HepG2 (cell line): ENCODE measurements around the gene FANCG. TPM values are rescaled to one million over a fixed set of nuclear protein-coding genes. Genes with fewer than 3 reads are reported as not detected.

Source experiments
- CENPX ChIP-seq: sonication (generic); formaldehyde crosslinking; IDR thresholded peaks from 2 replicates; pipeline ENCODE4 v1.9.0; 2021; ENCODE audit warnings: mild to moderate bottlenecking, missing genetic modification reagents, moderate library complexity
- CHD4 ChIP-seq: fragments of 200-600 bp; sonication (generic); IDR thresholded peaks from 2 replicates; pipeline ENCODE4 v1.7.0; 2017; ENCODE audit warnings: mild to moderate bottlenecking, low read length, borderline replicate concordance
- GABPA ChIP-seq, 2 experiments: IDR thresholded peaks; 2 replicates each; pipeline ENCODE4 v1.6.1; 2011 to 2016; ENCODE audit warnings: low read depth in 2 of 2, low read length in 1 of 2, missing biosample characterization in 1 of 2, missing genetic modification characterization in 1 of 2
- HDAC1 ChIP-seq: sonication (generic); formaldehyde crosslinking; IDR thresholded peaks from 2 replicates; pipeline ENCODE4 v1.5.1; 2020; ENCODE audit warnings: mild to moderate bottlenecking, missing genetic modification reagents
- IKZF5 ChIP-seq: IDR thresholded peaks from 2 replicates; pipeline ENCODE4 v1.6.1; 2018; ENCODE audit warnings: missing genetic modification reagents, mild to moderate bottlenecking, missing compliant biosample characterization
- MXD1 ChIP-seq: sonication (generic); formaldehyde crosslinking; IDR thresholded peaks from 2 replicates; pipeline ENCODE4 v1.4.0; 2020; ENCODE audit warnings: mild to moderate bottlenecking, missing genetic modification reagents
- NBN ChIP-seq: fragments of 450-650 bp; conservative IDR thresholded peaks from 2 replicates; pipeline ENCODE4 v1.6.1; 2017
- NFYB ChIP-seq: sonication (generic); formaldehyde crosslinking; IDR thresholded peaks from 2 replicates; pipeline ENCODE4 v1.4.0; 2020; ENCODE audit warnings: missing genetic modification reagents
- NONO ChIP-seq, 2 experiments: fragments of 450-650 bp in 1 of 2; sonication (generic) in 1 of 2; formaldehyde crosslinking in 1 of 2; IDR thresholded peaks in 1 of 2; conservative IDR thresholded peaks in 1 of 2; 2 replicates each; pipeline versions ENCODE4 v1.6.1 to v1.8.0; 2017 to 2022; ENCODE audit warnings: mild to moderate bottlenecking in 1 of 2, missing genetic modification reagents in 1 of 2, moderate library complexity in 1 of 2
- NR1H2 ChIP-seq: sonication (generic); formaldehyde crosslinking; IDR thresholded peaks from 2 replicates; pipeline ENCODE4 v1.8.1; 2022; ENCODE audit warnings: low read depth, missing genetic modification reagents, borderline replicate concordance
- PCBP2 ChIP-seq: fragments of 200-400 bp; formaldehyde crosslinking; optimal IDR thresholded peaks from 2 replicates; pipeline ENCODE3; 2018; ENCODE audit warnings: low read length, low read depth; ENCODE audit not compliant: poor library complexity, severe bottlenecking
- PHF21A ChIP-seq: sonication (generic); formaldehyde crosslinking; IDR thresholded peaks from 2 replicates; pipeline ENCODE4 v1.5.0; 2020; ENCODE audit warnings: mild to moderate bottlenecking, missing genetic modification reagents
- PREB ChIP-seq: sonication (generic); formaldehyde crosslinking; IDR thresholded peaks from 2 replicates; pipeline ENCODE4 v1.4.0; 2020; ENCODE audit warnings: missing genetic modification reagents
- RBM39 ChIP-seq: fragments of 200-400 bp; formaldehyde crosslinking; IDR thresholded peaks from one replicate; pipeline ENCODE4 v1.6.1; 2018; ENCODE audit warnings: antibody characterized with exemption, mild to moderate bottlenecking, low read depth, low read length; ENCODE audit not compliant: poor library complexity, severe bottlenecking
- RORA ChIP-seq: sonication (generic); formaldehyde crosslinking; IDR thresholded peaks from 2 replicates; pipeline ENCODE4 v1.5.0; 2020; ENCODE audit warnings: mild to moderate bottlenecking, missing genetic modification reagents, moderate library complexity
- SP5 ChIP-seq: IDR thresholded peaks from 2 replicates; pipeline ENCODE4 v1.6.1; 2016; ENCODE audit warnings: low read depth, borderline replicate concordance
- SRF ChIP-seq: IDR thresholded peaks from 2 replicates; pipeline ENCODE4 v1.6.1; 2011; ENCODE audit warnings: mild to moderate bottlenecking, low read depth, low read length, moderate library complexity
- SRSF4 ChIP-seq: fragments of 200-400 bp; formaldehyde crosslinking; IDR thresholded peaks from one replicate; pipeline ENCODE4 v1.6.1; 2018; ENCODE audit warnings: mild to moderate bottlenecking, low read depth, low read length, moderate library complexity; ENCODE audit not compliant: poor library complexity, severe bottlenecking
- TGIF2 ChIP-seq: IDR thresholded peaks from 2 replicates; pipeline ENCODE4 v1.6.1; 2016; ENCODE audit warnings: control low read depth, missing compliant biosample characterization
- TMF1 ChIP-seq: sonication (generic); formaldehyde crosslinking; IDR thresholded peaks from 2 replicates; pipeline ENCODE4 v1.8.1; 2022; ENCODE audit warnings: low read depth, missing genetic modification reagents
- XBP1 ChIP-seq: sonication (generic); formaldehyde crosslinking; IDR thresholded peaks from 2 replicates; pipeline ENCODE4 v1.5.0; 2020; ENCODE audit warnings: missing genetic modification reagents
- ZBTB20 ChIP-seq: sonication (generic); formaldehyde crosslinking; IDR thresholded peaks from 2 replicates; pipeline ENCODE4 v1.8.1; 2023; ENCODE audit warnings: missing genetic modification reagents, low read depth, mild to moderate bottlenecking, borderline replicate concordance
- ZNF17 ChIP-seq: sonication (generic); formaldehyde crosslinking; IDR thresholded peaks from 2 replicates; pipeline ENCODE4 v1.5.0; 2020; ENCODE audit warnings: mild to moderate bottlenecking, missing genetic modification reagents
- ZNF34 ChIP-seq: sonication (generic); formaldehyde crosslinking; IDR thresholded peaks from 2 replicates; pipeline ENCODE4 v1.4.0; 2020; ENCODE audit warnings: mild to moderate bottlenecking, missing genetic modification reagents, borderline replicate concordance
- ZNF350 ChIP-seq: sonication (generic); formaldehyde crosslinking; IDR thresholded peaks from 2 replicates; pipeline ENCODE4 v1.4.0; 2020; ENCODE audit warnings: mild to moderate bottlenecking, low read depth, missing genetic modification reagents, borderline replicate concordance
- ZNF552 ChIP-seq: sonication (generic); formaldehyde crosslinking; IDR thresholded peaks from 2 replicates; pipeline ENCODE4 v1.9.0; 2022; ENCODE audit warnings: missing genetic modification reagents, mild to moderate bottlenecking, borderline replicate concordance
- ZNF652 ChIP-seq: IDR thresholded peaks from 2 replicates; pipeline ENCODE4 v1.6.1; 2016; ENCODE audit warnings: low read depth, borderline replicate concordance
- ZNF737 ChIP-seq: sonication (generic); formaldehyde crosslinking; IDR thresholded peaks from 2 replicates; pipeline ENCODE4 v1.5.0; 2020; ENCODE audit warnings: missing genetic modification reagents, mild to moderate bottlenecking, borderline replicate concordance
- polyA plus RNA-seq, 8 experiments: library from polyadenylated mRNA; depleted of rRNA in 3 of 8; stranded (reverse) in 7 of 8; unstranded in 1 of 8; fragments of >200 nt; fragmentation: Illumina TruSeq in 4 of 8; extraction: Trizol in 4 of 8; gene quantifications; 2 replicates each; pipeline versions ENCODE4 v1.2.1 to v1.2.3, GENCODE V29; 2011 to 2016; ENCODE audit warnings: low read depth in 4 of 8, missing spikeins in 1 of 8, mixed read lengths in 1 of 8; ENCODE audit not compliant: insufficient read depth in 1 of 8
- total RNA-seq, 5 experiments: library from RNA; depleted of rRNA; stranded (reverse); fragments of >200 nt; fragmentation: Illumina TruSeq; extraction: Trizol; gene quantifications; 2 replicates each; pipeline ENCODE4 v1.2.3, GENCODE V29; 2016; ENCODE audit warnings: low read depth in 1 of 5

Gene FANCG
- total and polyA plus RNA-seq, 2 of the 13 experiments (the other 11 are each of a cell fraction or from before 2014, with no cell fraction given) = 14.4 to 45.1 TPM

GRCh38 chr9:35115680-35116538, 36.2 kb upstream of the FANCG start, which contains the start of gene ATOSB (continued):
- TF ChIP-seq ZNF552 = no peak
- TF ChIP-seq NBN = no peak
- no peak for TF ChIP-seq NR1H2 (CRISPR knock-in tag)
- peak; percentile 70; the same call in 1 of the 2 replicates for TF ChIP-seq MXD1 (CRISPR knock-in tag)
- no peak for TF ChIP-seq SRSF4
- no peak for TF ChIP-seq ZNF737
- no peak for TF ChIP-seq PREB
- TF ChIP-seq CENPX (CRISPR knock-in tag) = no peak
- no peak; the same call in 1 of the 2 replicates for TF ChIP-seq CHD4
- TF ChIP-seq TMF1 = no peak
- TF ChIP-seq RORA (CRISPR knock-in tag) = no peak
- TF ChIP-seq ZNF652 (CRISPR knock-in tag) = no peak
- no peak for TF ChIP-seq IKZF5 (CRISPR knock-in tag)
- no peak for TF ChIP-seq ZNF34 (CRISPR knock-in tag)
- TF ChIP-seq RBM39 = peak; percentile 72
- peak; percentile 79 for TF ChIP-seq SP5 (CRISPR knock-in tag)
- TF ChIP-seq NFYB = peak; percentile 69
- TF ChIP-seq ZNF350 = peak; percentile 47; the same call in 1 of the 2 replicates
- TF ChIP-seq PHF21A = no peak
- TF ChIP-seq ZBTB20 (CRISPR knock-in tag) = no peak
- TF ChIP-seq NONO (IDR thresholded peaks at IDR 0.05) = no peak
- TF ChIP-seq NONO (CRISPR knock-in tag; conservative IDR thresholded peaks at IDR 0.05) = 0 out of 2 replicates have a peak, but pooled peaks have one; percentile 14
- TF ChIP-seq TGIF2 (CRISPR knock-in tag) = peak; percentile 53; the same call in 1 of the 2 replicates
- no peak for TF ChIP-seq PCBP2
- no peak for TF ChIP-seq GABPA (IDR thresholded peaks at IDR 0.05; ENCODE audit: low read depth, low read length)
- 0 out of 2 replicates have a peak, but pooled peaks have one; percentile 20 for TF ChIP-seq GABPA (CRISPR knock-in tag; IDR thresholded peaks at IDR 0.05; ENCODE audit: low read depth)
- no peak for TF ChIP-seq XBP1
- TF ChIP-seq SRF = no peak
- TF ChIP-seq HDAC1 (CRISPR knock-in tag) = peak; percentile 81
- no peak for TF ChIP-seq ZNF17 (CRISPR knock-in tag)
